Stimulated activated CD8-positive, alpha-beta memory T cell treated with anti-CD3 and anti-CD28 coated beads, Interleukin-4, amount 100 ng/mL, for 4 hours (primary cell): Measurements from ENCODE around the gene C1orf105.

Source experiments
- DNase-seq, 2 donors: peaks; one replicate each; pipeline ENCODE4 v3.0.0-alpha.2; 2020; ENCODE audit warnings: low read depth in 2 of 2, low spot score in 1 of 2

Gene C1orf105

GRCh38 chr1:172456344-172456769, 35.9 kb downstream of the C1orf105 start:
- DNase-seq = no peak

GRCh38 chr1:172457479-172458130, 37.1 kb downstream of the C1orf105 start:
- DNase-seq = no peak

- DNase-seq = no peak
These were observed 39.7 kb downstream of the C1orf105 start for GRCh38 chr1:172460177-172460576.

GRCh38 chr1:172460887-172461315, 40.4 kb downstream of the C1orf105 start:
- DNase-seq = no peak

GRCh38 chr1:172465617-172466016, 45.1 kb downstream of the C1orf105 start:
- no peak for DNase-seq

- no peak for DNase-seq
These were observed 46.4 kb downstream of the C1orf105 start for GRCh38 chr1:172466795-172467407.

- DNase-seq = no peak
These were observed 47.0 kb downstream of the C1orf105 start for GRCh38 chr1:172467446-172467845.

GRCh38 chr1:172468296-172468695, 47.8 kb downstream of the C1orf105 start:
- DNase-seq = no peak

GRCh38 chr1:172469717-172470116, 49.2 kb downstream of the C1orf105 start:
- no peak for DNase-seq

- no peak for DNase-seq
These were observed 49.7 kb downstream of the C1orf105 start for GRCh38 chr1:172470149-172470548.

- DNase-seq = no peak
These were observed 51.2 kb downstream of the C1orf105 start for GRCh38 chr1:172471666-172472065.

- no peak for DNase-seq
These were observed 52.0 kb downstream of the C1orf105 start for GRCh38 chr1:172472495-172472894.

- no peak for DNase-seq
These were observed 52.8 kb downstream of the C1orf105 start for GRCh38 chr1:172473302-172473701.

GRCh38 chr1:172473842-172474241, 53.4 kb downstream of the C1orf105 start:
- no peak for DNase-seq

- DNase-seq = no peak
These were observed 55.8 kb downstream of the C1orf105 start for GRCh38 chr1:172476218-172476811.

GRCh38 chr1:172477216-172477615, 56.7 kb downstream of the C1orf105 start:
- no peak for DNase-seq

GRCh38 chr1:172477741-172478140, 57.3 kb downstream of the C1orf105 start:
- DNase-seq = no peak

- no peak for DNase-seq
These were observed 58.0 kb downstream of the C1orf105 start for GRCh38 chr1:172478485-172478884.

- DNase-seq = no peak
These were observed 59.9 kb downstream of the C1orf105 start for GRCh38 chr1:172480431-172480830.

- no peak for DNase-seq
These were observed 61.6 kb downstream of the C1orf105 start for GRCh38 chr1:172482044-172482443.

- DNase-seq = no peak
These were observed 63.0 kb downstream of the C1orf105 start for GRCh38 chr1:172483448-172483847.

GRCh38 chr1:172484252-172484651, 63.8 kb downstream of the C1orf105 start:
- DNase-seq = no peak

- DNase-seq = no peak
These were observed 65.1 kb downstream of the C1orf105 start for GRCh38 chr1:172485626-172486025.
